Natural killer cell treated with Interleukin-12 subunit alpha and Interleukin-12 subunit beta and Interleukin-15 and Interleukin-18, amount 100 ng/mL, for 72 hours (primary cell): ENCODE results near the gene PDZD8. TPM values are rescaled to one million over a fixed set of nuclear protein-coding genes. Genes with fewer than 3 reads are reported as not detected.

Experiments used
- ATAC-seq, 2 donors: fragments of 150-1000 bp; cut with Tn5 transposase in 1 of 2; sonication (Bioruptor Pico), chemical (Tn5 transposase) in 1 of 2; 2 replicates each; pipeline ENCODE4 v1.10.0; 2021
- DNase-seq: peaks from one replicate; pipeline ENCODE4 v3.0.0; 2022; ENCODE audit warnings: low spot score
- H3K27ac Mint-ChIP-seq, 2 donors: 1 replicate in 1 of 2; 2 replicates in 1 of 2; pipeline ENCODE4 v1.8.0; 2022; ENCODE audit warnings: mixed read lengths in 2 of 2, mild to moderate bottlenecking in 1 of 2, moderate library complexity in 1 of 2
- H3K27me3 Mint-ChIP-seq, 2 donors: 1 replicate in 1 of 2; 2 replicates in 1 of 2; pipeline ENCODE4 v1.8.0; 2022; ENCODE audit warnings: mixed read lengths in 2 of 2
- H3K36me3 Mint-ChIP-seq: one replicate; pipeline ENCODE4 v1.8.0; 2022; ENCODE audit warnings: mixed read lengths
- H3K4me1 Mint-ChIP-seq, 2 donors: 1 replicate in 1 of 2; 2 replicates in 1 of 2; pipeline ENCODE4 v1.8.0; 2022; ENCODE audit warnings: low read depth in 2 of 2, mixed read lengths in 2 of 2, mild to moderate bottlenecking in 1 of 2
- H3K4me3 Mint-ChIP-seq: one replicate; pipeline ENCODE4 v1.8.0; 2022; ENCODE audit warnings: mixed read lengths
- H3K9me3 Mint-ChIP-seq: 2 replicates; pipeline ENCODE4 v1.8.0; 2022; ENCODE audit warnings: mixed read lengths
- total RNA-seq, 2 donors: library from RNA; stranded (reverse); gene quantifications; one replicate each; pipeline ENCODE4 v1.2.3, GENCODE V29; 2022

PDZD8 gene, protein sequence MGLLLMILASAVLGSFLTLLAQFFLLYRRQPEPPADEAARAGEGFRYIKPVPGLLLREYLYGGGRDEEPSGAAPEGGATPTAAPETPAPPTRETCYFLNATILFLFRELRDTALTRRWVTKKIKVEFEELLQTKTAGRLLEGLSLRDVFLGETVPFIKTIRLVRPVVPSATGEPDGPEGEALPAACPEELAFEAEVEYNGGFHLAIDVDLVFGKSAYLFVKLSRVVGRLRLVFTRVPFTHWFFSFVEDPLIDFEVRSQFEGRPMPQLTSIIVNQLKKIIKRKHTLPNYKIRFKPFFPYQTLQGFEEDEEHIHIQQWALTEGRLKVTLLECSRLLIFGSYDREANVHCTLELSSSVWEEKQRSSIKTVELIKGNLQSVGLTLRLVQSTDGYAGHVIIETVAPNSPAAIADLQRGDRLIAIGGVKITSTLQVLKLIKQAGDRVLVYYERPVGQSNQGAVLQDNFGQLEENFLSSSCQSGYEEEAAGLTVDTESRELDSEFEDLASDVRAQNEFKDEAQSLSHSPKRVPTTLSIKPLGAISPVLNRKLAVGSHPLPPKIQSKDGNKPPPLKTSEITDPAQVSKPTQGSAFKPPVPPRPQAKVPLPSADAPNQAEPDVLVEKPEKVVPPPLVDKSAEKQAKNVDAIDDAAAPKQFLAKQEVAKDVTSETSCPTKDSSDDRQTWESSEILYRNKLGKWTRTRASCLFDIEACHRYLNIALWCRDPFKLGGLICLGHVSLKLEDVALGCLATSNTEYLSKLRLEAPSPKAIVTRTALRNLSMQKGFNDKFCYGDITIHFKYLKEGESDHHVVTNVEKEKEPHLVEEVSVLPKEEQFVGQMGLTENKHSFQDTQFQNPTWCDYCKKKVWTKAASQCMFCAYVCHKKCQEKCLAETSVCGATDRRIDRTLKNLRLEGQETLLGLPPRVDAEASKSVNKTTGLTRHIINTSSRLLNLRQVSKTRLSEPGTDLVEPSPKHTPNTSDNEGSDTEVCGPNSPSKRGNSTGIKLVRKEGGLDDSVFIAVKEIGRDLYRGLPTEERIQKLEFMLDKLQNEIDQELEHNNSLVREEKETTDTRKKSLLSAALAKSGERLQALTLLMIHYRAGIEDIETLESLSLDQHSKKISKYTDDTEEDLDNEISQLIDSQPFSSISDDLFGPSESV
- 10 to 100 TPM; 26.0 to 39.5 TPM for total RNA-seq

DNA sequence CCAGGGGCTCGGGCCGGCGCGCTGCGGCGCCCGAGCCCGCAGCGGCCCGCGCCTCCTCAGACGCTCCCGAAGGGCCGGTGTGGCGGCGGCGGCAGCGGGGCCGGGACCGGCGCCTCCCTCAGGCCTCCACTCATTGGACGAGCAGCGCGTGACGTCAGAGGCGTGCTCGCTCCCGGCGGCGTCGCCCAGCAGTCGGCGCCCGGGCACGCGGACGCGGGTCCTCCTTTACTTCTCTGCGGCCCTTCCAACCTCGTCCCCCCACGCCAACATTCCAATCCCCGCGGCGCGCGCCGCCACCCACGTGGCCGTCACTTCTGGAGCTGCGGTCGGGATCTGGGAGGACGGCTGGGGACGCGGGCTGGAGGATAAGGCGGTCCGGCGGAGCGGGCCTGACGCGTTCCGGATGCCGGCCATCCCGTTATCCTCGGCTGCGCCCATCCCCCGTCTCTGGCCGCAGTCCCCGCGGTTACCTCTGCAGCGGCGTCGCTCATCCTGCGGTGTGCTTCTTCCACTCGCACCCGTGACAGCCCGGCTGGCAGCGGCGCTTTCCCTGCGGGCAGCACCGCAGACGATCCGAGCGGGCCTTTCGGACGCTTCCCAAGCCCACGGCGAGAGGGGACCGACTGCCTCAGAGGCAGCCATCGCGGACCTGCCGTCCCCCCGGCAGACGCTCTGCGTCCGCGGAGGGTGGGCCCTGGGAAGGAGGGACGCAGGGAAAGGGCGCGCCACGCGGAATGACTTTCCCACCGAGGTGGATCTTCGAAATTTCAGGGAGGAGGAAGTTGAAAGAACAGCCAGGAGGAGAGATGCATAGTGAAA, at the start of gene PDZD8:
PDZD8 (minus strand) TSS at position 81 of the 819 bp plus-strand sequence. CDS start 213 bp downstream, outside the sequence.
- no peaks in the 10 kb centered on the region for H3K9me3 Mint-ChIP-seq
- H3K4me1 Mint-ChIP-seq, result peaks cover 14 to 25% of the 10 kb centered on the region in 2 donors
- ATAC-seq, result peak; percentile 95 to 96

DNA sequence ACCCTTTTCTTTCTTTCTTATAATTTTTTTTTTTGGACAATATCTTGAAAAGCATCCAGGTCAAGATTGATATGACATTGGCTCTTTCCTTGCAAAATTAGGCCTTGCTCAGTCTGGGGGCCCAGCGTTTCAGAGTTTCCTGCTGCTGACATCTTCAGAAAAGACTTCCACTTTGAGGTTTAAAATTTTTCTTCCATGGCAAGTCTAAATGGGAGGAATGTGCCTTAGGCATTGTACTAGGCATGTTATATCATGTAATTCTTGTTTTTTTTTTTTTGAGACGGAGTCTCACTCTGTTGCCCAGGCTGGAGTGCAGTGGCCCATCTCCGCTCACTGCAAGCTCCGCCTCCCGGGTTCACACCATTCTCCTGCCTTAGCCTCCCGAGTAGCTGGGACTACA, 48.9 kb upstream of the PDZD8 start:
- Mint-ChIP-seq H3K27ac (no peak overlapping the region), H3K36me3 (no peaks in the 10 kb centered on the region), H3K4me3 (no peak overlapping the region), H3K27me3 (peaks cover 6 to 14% of the 10 kb centered on the region in 2 donors), H3K9me3 (no peaks in the 10 kb centered on the region), H3K4me1 (no peaks in the 10 kb centered on the region)
- ATAC-seq (no peak), DNase-seq (no peak)

More for the DNA sequence above, at the start of gene PDZD8:
- peak within 1 kb of the TSS; percentile 75 to 77 for H3K27ac Mint-ChIP-seq
- peaks cover 15 to 31% of the 10 kb centered on the region in 2 donors for H3K27me3 Mint-ChIP-seq
- DNase-seq, result peak; percentile 93
- no peaks in the 10 kb centered on the region for H3K36me3 Mint-ChIP-seq
- peak within 1 kb of the TSS; percentile 92 for H3K4me3 Mint-ChIP-seq

GRCh38 chr10:117421985-117422384, 46.7 kb upstream of the PDZD8 start:
- no peaks in the 10 kb centered on the region for H3K4me1 Mint-ChIP-seq
- H3K27me3 Mint-ChIP-seq, result peaks cover 6 to 13% of the 10 kb centered on the region in 2 donors
- H3K9me3 Mint-ChIP-seq, result no peaks in the 10 kb centered on the region
- no peaks in the 10 kb centered on the region for H3K36me3 Mint-ChIP-seq
- ATAC-seq (no peak), DNase-seq (no peak)
- H3K4me3 Mint-ChIP-seq, result no peak overlapping the region
- no peak overlapping the region for H3K27ac Mint-ChIP-seq

DNA sequence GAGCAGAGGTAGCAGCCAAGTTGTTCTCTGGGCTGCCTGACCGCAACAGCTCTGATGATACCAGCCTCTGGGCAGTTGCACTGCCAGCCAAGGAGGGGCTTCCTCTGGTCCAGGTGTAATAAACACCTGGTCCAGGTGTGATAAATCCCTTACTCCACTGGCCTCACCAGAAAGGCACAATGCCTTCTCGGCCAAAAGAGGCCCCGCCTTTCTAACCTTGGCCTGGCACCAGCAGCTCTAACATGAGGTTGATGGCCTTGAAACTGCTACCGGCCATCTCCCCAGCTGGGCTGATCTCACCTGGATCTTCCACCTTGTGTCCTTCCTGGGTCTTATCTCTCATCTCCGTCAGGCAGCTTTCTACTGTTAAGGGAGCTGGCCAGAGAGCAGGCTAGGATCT, 45.5 kb upstream of the PDZD8 start:
- Mint-ChIP-seq H3K4me1 (no peaks in the 10 kb centered on the region), H3K4me3 (no peak overlapping the region), H3K9me3 (no peaks in the 10 kb centered on the region), H3K27me3 (peaks cover 6 to 9% of the 10 kb centered on the region in 2 donors), H3K27ac (no peak overlapping the region), H3K36me3 (no peaks in the 10 kb centered on the region)
- DNase-seq (no peak), ATAC-seq (no peak)

- H3K27ac Mint-ChIP-seq, result no peak overlapping the region
- no peak for DNase-seq
- H3K4me1 Mint-ChIP-seq, result no peaks in the 10 kb centered on the region
- H3K4me3 Mint-ChIP-seq, result no peak overlapping the region
- H3K27me3 Mint-ChIP-seq, result peaks cover 6 to 9% of the 10 kb centered on the region in 2 donors
- no peak for ATAC-seq
- no peaks in the 10 kb centered on the region for H3K9me3 Mint-ChIP-seq
- H3K36me3 Mint-ChIP-seq, result no peaks in the 10 kb centered on the region
Observed at GRCh38 chr10:117419921-117420320, 44.7 kb upstream of the PDZD8 start.

DNA sequence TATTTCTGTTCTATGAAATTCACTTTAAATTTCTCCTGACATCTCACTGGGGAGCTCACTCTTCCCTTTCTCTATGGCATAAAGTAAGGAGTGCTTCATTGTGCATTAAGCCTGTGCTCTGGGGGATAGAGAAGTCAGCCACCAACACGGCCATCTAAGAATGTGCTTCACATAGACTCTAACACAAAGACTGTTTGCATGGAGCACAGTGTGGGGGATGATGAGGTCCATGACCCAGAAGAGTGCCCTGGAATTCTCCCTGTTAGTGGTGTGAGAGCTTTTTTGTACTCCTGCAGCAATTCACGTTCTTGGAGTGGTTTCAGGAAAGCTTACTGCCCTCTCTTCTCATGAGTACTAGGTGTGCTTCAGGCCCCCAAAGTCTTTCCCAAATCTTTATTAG, 43.9 kb upstream of the PDZD8 start:
- ATAC-seq (no peak), DNase-seq (no peak)
- Mint-ChIP-seq H3K36me3 (no peaks in the 10 kb centered on the region), H3K27me3 (peaks cover 9 to 11% of the 10 kb centered on the region in 2 donors), H3K4me1 (no peaks in the 10 kb centered on the region), H3K27ac (no peak overlapping the region), H3K4me3 (no peak overlapping the region), H3K9me3 (no peaks in the 10 kb centered on the region)

GRCh38 chr10:117418121-117418520, 42.9 kb upstream of the PDZD8 start:
- Mint-ChIP-seq H3K36me3 (no peaks in the 10 kb centered on the region), H3K4me3 (no peak overlapping the region), H3K9me3 (no peaks in the 10 kb centered on the region), H3K27ac (no peak overlapping the region), H3K4me1 (no peaks in the 10 kb centered on the region), H3K27me3 (peaks cover 12 to 14% of the 10 kb centered on the region in 2 donors)
- ATAC-seq (no peak), DNase-seq (no peak)

DNA sequence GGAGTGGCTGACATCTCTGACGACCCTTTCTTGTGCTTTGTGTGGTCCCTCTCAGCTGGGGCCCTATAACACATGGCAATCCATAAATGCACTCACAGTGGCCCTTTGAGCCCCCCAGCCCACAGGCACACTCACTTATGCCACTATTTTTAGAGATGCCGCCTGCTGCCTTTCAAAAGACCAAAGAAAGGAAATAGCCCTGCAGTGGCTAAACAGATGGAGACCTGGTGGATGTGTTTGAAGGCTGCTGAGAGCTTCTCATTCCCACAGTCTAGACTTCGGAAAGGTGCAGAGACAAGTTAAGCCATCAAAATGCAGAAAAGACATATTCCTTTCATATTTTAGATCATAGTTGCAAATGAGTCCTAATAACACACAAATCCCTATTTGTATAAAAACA, 42.0 kb upstream of the PDZD8 start:
- Mint-ChIP-seq H3K27me3 (peaks cover 17 to 22% of the 10 kb centered on the region in 2 donors), H3K36me3 (no peaks in the 10 kb centered on the region), H3K4me1 (no peaks in the 10 kb centered on the region), H3K27ac (no peak overlapping the region), H3K9me3 (no peaks in the 10 kb centered on the region), H3K4me3 (no peak overlapping the region)
- no peak for ATAC-seq
- DNase-seq, result no peak

GRCh38 chr10:117413928-117414618, 38.8 kb upstream of the PDZD8 start:
- ATAC-seq (no peak), DNase-seq (no peak)
- H3K4me1 Mint-ChIP-seq, result no peaks in the 10 kb centered on the region
- no peak overlapping the region for H3K27ac Mint-ChIP-seq
- no peaks in the 10 kb centered on the region for H3K36me3 Mint-ChIP-seq
- peaks cover 16 to 20% of the 10 kb centered on the region in 2 donors for H3K27me3 Mint-ChIP-seq
- H3K9me3 Mint-ChIP-seq, result no peaks in the 10 kb centered on the region
- no peak overlapping the region for H3K4me3 Mint-ChIP-seq

DNA sequence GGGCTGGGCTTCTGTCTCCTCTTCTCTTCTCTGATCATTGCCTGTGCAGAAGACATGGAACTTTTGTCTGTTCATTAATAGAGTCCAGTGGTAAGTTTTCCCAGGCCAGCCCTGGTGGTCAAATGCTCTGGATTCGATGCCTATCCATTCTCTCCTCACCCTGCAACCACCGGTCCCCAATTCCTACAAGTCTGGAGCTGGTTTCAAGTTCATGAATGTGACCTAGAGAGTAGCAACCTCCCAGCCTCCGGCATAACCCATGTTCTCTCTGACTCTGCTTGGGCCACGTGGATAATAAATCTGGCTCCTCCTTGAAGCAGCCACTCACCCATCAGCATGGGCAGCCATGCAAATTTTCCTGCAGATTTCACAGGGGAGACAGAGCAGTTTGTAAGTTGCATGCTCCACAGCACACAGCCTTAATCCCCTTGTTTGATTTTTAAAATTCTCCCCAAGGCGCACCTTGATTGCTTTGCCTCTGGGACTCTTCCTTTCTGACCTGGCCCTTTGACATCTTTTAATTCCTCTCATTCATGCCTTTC, 37.3 kb upstream of the PDZD8 start:
- H3K9me3 Mint-ChIP-seq, result no peaks in the 10 kb centered on the region
- H3K27me3 Mint-ChIP-seq, result peaks cover 16 to 23% of the 10 kb centered on the region in 2 donors
- no peaks in the 10 kb centered on the region for H3K36me3 Mint-ChIP-seq
- DNase-seq, result no peak
- H3K4me1 Mint-ChIP-seq, result no peaks in the 10 kb centered on the region
- no peak overlapping the region for H3K4me3 Mint-ChIP-seq
- ATAC-seq, result no peak
- H3K27ac Mint-ChIP-seq, result no peak overlapping the region

DNA sequence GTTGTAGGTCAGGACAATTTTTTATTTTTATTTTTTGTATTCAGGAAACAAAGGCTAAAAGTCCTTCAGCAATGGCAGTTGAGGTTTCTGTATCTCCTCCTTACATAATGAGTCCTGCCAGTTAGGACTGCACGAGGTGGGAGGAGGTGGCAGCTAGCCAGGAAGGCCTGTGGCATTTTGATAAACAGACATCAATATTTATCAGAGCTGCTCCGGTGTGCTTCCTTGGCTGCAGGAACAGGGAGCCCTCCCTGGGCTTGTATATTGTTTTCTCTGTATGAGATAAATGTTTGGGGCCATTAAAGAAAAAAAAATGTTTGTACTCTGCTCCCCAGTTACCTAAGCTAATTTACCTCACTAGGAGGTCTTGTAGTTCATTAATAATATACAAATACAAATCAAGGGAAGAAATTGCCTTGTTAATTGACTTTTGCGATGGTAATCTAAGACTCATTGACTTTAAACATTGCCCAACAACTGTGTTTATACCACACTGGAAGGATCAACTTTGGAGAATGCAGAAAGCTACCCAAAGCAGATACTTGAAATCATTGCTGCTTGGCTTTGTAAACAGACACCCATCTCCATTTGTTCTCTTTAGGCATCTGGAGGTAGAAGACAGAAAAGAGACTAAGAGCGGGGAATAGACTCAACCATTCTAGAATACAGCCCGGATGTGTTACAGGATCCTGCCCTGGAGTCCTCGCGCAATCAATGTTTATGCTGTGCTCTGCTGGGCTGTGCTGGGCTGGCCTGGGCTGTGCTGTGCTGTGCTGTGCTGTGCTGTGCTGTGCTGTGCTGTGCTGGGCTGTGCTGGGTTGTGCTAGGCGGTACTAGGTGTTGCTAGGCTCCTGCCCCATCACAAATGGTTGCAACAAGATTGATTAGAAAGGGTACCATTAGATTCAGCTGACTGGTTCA, 36.5 kb upstream of the PDZD8 start:
- no peaks in the 10 kb centered on the region for H3K9me3 Mint-ChIP-seq
- H3K4me3 Mint-ChIP-seq, result no peak overlapping the region

More for the DNA sequence above, 36.5 kb upstream of the PDZD8 start:
- ATAC-seq (no peak), DNase-seq (no peak)
- Mint-ChIP-seq H3K27me3 (peaks cover 18 to 24% of the 10 kb centered on the region in 2 donors), H3K4me1 (no peaks in the 10 kb centered on the region), H3K27ac (no peak overlapping the region), H3K36me3 (no peaks in the 10 kb centered on the region)
